ENCODE measurements around the gene GPC3. TPM values are rescaled to one million over a fixed set of nuclear protein-coding genes. Genes with fewer than 3 reads are reported as not detected.
A peak's percentile ranks its signal among the peaks of the same experiment; 100 is the strongest.
"Not testable (repeated sequence)": the region's sequence is repeated elsewhere in the genome, so short reads cannot be mapped to it uniquely, and the experiment has no call there.

The GPC3 gene
- total RNA-seq, 1 donor = under 0.01 TPM

DNA sequence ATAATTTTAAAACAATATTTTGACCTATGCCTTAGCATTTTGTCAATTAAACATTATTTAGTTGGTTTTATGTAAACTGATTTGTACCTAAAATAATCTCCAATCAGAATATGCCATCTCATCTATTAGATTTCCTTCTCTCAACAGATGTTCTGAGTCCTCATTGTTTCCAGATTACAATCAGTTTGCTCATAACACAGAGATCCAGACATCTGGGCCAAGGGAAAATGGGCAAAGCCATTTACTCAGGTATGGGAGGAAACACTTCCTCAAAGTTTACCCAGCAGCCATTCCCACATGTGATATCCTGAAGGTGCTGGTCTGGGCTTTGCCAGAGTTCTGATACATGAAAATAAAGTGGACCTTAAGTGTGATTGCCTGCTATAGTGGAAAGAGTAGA, 352.2 kb downstream of the GPC3 start:
- no peak for DNase-seq (ENCODE audit: low read depth in 2 of 3, low spot score in 2 of 3)

DNA sequence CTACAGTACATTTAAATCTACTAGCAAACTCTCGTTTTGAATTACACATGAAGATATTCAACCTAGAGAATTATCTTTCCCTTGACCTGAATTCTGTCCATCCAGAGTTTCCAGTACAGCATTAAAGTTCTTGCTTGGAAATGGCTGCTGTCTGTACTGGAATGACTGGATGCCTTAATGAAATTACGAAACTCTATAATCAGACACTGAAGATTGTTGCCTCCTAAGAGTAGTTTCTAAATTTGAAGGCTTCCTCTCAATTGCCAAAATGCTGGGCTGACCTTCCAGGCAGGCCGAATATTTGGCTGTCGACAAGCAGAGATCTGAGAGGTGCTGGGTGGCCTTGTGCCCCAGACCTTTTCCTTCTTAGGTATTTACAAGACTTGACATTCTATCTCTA, 355.0 kb downstream of the GPC3 start:
- no peak for DNase-seq (ENCODE audit: low read depth in 2 of 3, low spot score in 2 of 3)

DNA sequence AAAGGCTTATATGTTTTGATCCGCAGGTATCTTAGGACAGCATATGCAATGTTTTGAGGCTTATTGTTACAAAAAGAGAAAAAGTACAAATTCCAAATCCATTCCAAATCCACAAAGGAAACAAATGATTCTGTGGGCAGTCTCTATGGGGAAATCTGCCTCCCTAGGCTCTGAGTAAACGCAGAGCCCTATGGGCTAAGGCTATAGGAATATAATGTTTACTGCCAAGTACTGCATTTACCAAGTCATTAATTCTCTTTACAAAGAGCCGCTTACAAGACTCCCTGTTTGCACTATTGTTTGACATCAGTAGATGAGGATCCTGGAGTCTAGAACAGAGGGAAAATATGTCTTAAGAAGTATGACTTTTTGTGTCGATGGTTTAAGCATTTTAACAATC, 357.7 kb downstream of the GPC3 start:
- no peak for DNase-seq (ENCODE audit: low read depth in 2 of 3, low spot score in 2 of 3)

DNA sequence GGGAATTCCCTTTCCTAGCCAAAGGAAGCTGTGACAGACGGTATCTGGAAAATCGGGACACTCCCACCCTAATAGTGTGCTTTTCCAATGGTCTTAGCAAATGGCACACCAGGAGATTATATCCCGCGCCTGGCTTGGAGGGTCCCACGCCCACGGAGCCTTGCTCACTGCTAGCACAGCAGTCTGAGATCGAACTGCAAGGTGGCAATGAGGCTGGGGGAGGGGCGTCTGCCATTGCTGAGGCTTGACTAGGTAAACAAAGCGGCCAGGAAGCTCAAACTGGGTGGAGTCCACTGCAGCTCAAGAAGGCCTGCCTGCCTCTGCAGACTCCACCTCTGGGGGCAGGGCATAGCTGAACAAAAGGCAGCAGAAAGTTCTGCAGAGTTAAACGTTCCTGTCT, 364.0 kb downstream of the GPC3 start:
- not testable (repeated sequence) for DNase-seq (ENCODE audit: low read depth in 2 of 3, low spot score in 2 of 3)

DNA sequence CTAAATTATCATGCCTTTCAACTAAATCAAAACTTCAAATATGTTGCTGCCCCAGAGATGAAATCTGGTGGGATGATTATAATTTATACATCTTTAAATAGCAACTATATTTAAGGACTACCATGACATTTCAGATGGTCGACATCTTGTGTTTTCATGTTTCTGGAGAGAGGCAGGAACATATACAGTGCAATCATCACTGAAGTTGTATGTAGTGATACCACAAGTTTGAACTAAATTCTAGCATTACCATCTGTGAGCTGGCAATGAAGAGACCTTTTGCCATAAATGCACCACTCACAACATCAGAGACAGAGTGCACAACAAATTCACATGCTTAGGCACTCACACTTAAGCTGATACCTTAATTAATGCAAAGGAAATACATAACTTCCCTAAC, 373.7 kb downstream of the GPC3 start:
- no peak for DNase-seq (ENCODE audit: low read depth in 2 of 3, low spot score in 2 of 3)

DNA sequence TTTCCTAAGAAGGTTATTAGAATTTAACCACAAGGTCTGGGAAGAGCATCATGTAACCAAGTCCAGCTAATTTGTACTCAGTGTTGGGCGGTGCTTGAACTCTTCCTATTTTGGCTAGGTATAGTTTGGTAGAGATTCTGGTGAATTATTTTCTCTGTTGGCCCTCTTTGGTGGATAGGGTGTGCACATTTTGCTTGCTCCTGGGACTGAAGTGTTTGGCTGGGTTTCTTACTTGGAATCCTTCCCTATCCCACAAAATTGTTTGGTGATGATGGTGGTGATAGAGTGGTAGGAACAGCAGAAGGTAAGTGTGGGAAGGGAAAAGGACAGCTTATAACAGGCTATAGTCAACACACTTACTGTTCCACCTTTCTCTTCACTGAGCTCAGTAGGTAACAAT, 375.3 kb downstream of the GPC3 start:
- no peak for DNase-seq (ENCODE audit: low read depth in 2 of 3, low spot score in 2 of 3)

DNA sequence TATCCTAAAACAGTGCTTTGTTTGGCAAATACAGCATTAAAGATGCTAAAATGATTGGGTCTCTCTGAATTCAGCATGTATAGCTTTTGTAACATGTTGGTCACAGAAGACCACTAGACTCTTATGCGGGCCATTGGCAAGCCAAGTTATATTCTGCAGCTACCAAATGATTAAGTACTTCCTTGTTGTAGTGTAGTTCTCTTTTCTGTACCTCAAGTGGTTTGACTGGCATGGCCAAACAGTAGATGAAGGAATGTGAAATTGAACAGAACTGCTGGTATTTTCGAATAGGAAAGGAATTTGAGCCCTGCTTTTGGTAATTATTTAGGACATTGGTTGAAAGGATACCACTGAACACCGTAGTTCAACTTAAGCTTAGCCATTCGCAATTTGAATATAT, 376.2 kb downstream of the GPC3 start:
- DNase-seq (ENCODE audit: low read depth in 2 of 3, low spot score in 2 of 3) = peak in 1 of 3 donors; percentile 3

DNA sequence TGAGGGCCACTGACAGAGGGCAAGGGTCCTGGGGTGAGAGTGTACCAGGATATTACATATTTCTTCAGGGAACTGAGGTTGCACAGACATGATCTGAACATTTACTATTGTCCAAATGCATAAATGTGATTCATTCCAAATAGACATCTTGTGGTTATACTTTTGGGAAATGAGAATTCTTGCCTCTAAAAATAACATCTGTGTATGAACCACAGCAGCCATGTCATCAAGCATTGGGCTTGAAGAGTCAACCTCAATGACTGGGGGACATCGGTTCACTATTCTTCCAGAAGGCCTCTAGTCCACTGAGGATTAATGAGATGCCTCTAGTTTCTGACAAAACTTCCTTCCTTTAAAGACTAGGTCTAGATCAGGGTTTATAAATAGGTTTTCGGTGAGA, 377.0 kb downstream of the GPC3 start:
- peak in 1 of 3 donors; percentile 0 for DNase-seq (ENCODE audit: low read depth in 2 of 3, low spot score in 2 of 3)

DNA sequence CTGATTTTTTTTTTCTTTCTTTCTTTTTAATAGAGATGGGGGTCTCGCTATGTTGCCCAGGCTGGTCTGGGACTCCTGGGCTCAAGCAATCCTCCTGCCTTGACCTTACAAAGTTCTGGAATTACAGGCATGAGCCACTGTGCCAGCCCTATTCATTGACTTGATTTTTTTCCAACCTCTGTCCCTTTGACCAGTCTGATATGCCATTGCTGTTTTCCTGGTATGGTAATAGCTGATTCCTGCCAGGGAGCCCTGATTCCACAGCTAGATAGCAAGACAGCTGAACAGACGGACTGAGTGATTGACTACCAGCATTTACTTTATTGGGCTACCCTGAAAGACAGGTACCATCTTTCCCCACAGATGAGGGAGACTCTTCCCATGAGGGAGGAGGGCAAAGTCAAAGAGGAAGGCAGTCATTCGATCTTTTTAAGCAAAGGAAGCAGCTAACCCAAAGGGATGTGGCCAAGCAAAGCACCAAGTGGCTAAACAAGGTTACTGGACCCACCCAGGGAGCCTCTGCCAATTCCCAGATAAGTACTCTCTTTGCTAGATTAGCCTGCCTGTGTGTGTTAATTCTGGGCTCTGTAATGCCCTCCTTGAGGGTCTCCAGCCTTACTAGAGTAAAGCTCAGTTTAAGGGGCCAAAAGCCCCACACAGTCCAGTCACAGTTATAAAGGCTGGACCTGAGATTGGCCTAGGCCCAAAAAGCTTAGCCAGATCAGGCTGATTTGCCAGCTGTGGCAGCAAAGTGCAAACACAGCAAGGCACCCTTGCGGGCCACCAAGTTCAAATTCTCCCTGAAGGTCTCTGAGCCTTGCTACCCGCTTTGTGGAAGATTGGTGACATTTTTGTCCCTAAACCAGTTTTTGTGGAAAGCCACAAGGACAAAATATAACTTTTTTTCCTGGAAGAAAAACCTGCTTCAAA, 377.7 kb downstream of the GPC3 start:
- DNase-seq (ENCODE audit: low read depth in 2 of 3, low spot score in 2 of 3) = no peak

DNA sequence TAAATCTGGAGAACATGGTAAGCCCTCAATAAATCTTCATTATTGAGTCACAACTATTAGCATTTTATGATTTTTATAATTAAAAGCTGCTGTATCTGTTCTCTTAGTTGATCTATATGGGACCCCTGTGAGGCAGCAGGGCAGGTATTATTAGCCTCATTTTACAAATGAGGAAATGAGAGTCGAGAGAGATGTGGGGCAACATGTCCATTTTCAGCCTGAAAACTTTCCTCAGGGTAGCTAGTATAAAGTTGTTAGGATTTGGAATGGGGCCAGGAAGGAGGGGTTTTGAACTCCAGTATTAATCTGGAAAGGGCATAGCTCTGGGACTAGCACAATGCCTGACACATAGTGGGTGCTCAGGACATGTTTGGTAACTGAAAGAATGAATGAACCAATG, 378.4 kb downstream of the GPC3 start:
- no peak for DNase-seq (ENCODE audit: low read depth in 2 of 3, low spot score in 2 of 3)

DNA sequence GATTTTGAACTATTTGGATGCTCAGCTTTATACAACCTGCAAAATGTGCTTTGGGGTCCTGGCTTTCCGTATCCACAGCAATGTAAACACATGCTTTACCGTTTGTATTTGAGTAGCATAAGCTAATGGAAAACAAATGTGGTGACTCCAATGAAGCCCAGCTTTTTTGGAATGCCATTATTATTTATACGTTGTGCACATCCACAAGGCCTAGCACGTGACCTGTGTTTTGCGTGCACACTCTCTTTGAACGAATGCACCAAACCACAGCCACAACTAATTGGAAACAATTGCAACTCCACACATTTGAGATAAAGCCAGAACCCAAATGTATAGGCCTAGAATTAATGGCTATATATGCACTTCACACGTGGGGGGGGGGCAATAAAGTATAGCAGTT, 380.6 kb downstream of the GPC3 start:
- no peak for DNase-seq (ENCODE audit: low read depth in 2 of 3, low spot score in 2 of 3)

DNA sequence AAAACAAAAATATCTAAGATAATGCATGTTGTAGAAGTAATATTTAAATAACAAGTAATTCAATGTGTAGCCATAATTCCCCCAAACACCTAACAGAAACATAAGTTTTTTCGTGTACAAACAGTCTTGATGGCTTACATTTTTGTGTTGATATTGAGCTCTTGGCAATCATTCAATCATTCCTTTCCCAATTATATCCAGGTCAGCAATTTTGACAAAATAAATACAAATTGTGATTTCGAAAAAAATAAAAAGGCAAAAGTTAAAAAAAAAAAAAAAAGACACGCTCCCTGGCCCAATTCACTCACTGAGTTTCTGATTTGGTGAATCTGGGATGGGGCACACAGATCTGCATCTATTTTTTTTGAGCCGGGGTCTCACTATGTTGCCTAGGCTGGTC, 382.5 kb downstream of the GPC3 start:
- DNase-seq (ENCODE audit: low read depth in 2 of 3, low spot score in 2 of 3) = no peak

DNA sequence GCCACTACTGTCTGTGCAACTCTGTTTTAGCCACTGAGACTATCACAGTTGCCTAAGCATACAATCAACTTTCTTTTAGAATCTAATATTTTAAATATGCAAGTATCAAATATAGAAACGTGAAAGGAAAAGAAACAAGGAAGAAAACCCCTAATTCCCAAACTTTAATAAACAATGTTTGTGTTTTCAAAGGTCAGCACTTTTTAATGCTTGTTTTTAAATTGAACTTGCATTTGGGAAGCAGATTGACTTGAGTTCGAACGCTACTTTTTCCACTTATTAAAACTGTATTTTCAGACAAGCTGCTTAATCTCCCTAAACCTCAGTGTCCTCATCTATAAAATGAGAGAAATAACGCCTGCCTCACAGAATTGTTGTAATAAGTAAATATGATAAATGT, 384.3 kb downstream of the GPC3 start:
- no peak for DNase-seq (ENCODE audit: low read depth in 2 of 3, low spot score in 2 of 3)

DNA sequence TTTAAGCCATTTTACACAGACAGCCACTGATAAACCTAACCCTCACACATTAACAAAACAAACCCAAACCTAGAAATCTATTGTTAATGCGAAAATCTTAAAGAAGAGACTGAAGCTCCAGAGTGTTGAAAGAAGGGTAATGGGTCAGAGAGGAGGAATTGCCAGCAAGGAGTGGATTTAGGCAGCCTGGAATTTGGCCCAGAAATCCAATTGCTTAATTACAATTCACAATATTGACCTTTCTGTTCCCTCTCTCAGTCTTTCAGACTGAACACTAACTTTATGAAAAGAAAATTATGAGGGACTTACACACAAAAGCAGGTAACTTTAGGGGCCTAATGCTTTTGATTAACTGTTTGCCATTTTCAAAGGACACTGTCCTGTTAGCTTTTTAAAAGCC, 384.9 kb downstream of the GPC3 start:
- no peak for DNase-seq (ENCODE audit: low read depth in 2 of 3, low spot score in 2 of 3)

DNA sequence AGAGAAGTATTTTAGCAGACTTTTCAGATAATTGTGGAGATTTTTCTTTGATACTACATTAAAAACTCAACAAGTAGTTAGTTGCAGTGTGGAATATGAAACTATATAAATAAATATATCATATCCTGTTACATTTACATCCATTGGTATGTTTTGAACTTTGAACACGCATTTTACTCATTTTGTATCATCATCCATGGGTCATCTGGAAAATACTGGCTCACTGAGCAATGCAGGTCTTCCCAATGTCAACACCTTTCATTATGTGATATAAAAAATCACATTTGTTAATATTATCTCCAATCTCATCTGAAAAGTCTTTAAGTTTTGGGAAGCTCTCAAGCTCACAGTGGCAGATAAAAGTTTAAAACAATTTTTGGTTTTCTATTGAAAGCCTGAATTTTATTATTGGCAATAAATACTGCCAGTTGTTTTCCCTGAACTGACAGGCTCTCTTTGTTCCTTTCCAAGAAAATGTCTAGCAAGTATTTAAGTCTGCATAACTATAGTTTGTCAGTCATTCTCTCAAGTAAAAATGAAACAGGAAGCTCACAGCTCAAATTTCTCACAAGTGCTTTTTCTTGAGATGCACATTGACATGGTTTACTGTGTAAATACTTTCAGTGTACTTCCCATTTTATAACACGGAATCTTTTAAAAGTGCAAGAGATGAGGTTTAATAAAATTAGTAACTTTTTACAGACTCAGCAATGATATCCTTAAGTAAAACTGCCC, 386.6 kb downstream of the GPC3 start:
- peak in 1 of 3 donors; percentile 2 for DNase-seq (ENCODE audit: low read depth in 2 of 3, low spot score in 2 of 3)

DNA sequence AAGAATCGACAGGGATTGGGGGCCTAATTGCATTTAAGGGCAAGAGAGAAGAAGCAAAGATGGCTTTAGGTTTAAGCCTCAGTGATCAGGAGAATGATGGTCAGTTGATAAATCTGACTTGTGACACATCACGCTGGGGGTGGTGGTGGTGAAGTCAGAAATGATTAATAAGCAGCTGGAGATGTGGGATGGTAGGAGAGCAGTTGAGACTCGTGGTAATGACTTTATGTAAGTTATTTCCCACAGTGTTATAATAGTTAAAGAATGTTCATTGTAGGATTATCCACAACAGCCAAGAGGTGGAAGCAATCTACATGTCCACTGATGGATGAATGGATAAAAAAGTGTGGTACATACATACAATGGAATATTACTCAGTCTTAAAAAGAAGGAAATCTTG, 391.2 kb downstream of the GPC3 start:
- DNase-seq (ENCODE audit: low read depth in 2 of 3, low spot score in 2 of 3) = no peak

DNA sequence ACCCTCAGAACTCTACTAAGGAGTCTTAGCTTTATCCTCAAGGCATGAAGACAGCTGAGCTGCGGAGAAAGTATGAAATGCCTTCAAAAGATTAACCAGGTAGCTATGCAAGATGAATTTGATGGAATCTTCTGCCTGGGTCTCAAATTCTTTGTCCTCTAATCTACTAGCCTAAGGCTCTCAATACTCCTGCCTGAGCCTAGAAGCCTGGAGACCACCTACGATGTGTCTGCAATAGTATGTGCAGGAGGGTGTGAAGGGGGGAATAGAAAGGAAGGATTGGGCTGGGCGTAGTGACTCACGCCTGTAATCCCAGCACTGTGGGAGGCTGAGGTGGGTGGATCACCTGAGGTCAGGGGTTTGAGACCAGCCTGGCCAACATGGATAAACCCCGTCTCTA, 391.9 kb downstream of the GPC3 start:
- no peak for DNase-seq (ENCODE audit: low read depth in 2 of 3, low spot score in 2 of 3)

DNA sequence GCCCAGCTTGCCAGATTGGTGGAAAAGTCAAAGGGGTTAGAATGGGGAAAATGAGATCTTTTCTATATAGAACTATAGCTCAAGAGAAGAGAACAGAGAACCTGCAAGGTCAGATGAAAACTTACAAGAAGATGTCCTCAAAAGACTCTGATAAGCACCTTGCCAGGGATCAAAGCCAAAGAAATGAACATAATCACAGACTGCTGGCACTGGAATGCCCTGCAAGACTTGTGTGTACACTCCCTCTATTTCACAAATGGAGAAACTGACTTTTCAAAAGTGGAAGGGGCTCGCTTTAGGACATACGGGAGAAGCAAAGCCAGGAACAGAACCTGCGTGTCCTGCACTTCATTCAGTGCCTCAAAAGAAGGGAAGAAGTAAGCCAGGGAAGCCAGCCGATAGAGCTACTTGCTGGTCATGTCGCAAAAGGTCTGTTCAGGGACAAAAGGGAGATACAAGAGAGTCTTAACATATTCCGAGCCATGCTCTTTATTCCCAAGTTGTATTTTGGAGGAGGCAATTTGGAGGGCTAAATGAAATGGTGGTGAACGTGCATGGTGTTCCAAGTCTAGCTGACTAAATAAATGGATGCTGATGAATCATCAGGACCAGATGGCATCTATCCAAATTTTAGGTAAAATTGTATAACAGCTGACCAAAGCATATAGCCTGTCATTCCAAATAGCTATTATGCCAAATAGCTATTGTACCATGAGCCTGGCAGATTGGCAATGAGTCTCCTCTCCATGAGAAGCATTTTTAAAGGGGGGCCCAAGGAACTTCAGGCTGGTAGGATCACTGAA, 394.5 kb downstream of the GPC3 start:
- no peak for DNase-seq (ENCODE audit: low read depth in 2 of 3, low spot score in 2 of 3)

DNA sequence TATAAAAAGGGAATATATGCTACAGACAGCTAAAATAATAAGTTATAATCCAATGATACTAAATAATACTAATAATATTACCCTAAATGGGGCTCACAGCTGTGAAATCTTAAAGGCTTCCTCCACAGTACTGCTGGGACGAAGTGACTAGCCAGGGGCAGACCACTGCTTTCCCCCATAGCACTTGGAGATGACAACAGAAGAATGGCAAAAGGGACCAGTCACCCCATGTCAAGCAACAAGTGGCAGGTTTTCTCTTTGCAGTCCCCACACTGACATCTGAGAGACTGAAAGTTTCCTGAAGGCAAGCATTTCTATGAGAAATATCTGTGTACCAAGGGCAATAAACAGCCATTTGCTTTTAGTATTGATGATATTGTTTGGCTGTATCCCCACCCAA, 396.6 kb downstream of the GPC3 start:
- no peak for DNase-seq (ENCODE audit: low read depth in 2 of 3, low spot score in 2 of 3)

DNA sequence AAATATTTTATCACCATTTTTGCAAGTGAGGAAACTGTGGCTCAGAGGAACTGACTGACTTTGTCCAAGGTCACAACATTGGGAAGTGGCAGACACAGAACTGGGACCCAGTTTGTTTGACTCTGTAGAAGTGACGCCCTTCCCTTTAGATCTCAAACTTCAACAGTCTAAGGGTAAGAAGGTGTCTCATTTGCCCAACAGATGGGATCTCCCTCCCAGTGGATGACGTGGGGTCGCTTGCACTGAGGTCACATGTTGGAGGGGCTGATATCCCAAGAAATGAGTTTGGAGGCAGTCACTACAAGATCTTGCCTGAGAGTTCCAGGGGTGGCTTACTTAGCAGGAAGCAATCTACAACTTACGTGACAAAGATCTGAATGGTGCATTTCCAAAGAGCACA, 397.6 kb downstream of the GPC3 start:
- no peak for DNase-seq (ENCODE audit: low read depth in 2 of 3, low spot score in 2 of 3)

DNA sequence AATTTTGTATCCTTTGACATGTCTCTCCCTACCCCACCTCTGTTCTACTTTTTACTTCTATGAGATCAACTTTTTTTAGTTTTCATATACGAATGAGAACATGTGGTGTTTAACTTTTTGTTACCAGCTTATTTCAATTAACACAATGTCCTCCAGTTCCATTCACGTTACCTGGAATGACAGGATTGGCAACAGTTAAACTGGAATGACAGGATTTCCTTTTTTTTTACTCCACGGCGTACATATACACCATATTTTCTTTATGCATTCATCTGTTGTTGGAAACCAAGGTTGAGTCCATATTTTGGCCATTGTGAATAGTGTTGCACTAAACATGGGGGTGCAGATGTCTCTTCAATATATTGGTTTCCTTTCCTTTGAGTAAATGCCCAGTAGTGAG, 398.3 kb downstream of the GPC3 start:
- no peak for DNase-seq (ENCODE audit: low read depth in 2 of 3, low spot score in 2 of 3)
